WI38 (cell line): ENCODE measurements around the gene AFG3L2.
A peak's percentile ranks its signal among the peaks of the same experiment; 100 is the strongest.

Experiments
- H3K4me3 ChIP-seq: 2 replicates; pipeline ENCODE4 v1.5.1; 2011; ENCODE audit warnings: low read depth, mild to moderate bottlenecking, control low read depth, low read length
- TF ChIP-seq, protein P1 (sequence below): IDR thresholded peaks from 2 replicates; pipeline ENCODE4 v1.5.1; 2012; ENCODE audit warnings: low read depth, mild to moderate bottlenecking, control low read depth, low read length

AFG3L2 gene

DNA sequence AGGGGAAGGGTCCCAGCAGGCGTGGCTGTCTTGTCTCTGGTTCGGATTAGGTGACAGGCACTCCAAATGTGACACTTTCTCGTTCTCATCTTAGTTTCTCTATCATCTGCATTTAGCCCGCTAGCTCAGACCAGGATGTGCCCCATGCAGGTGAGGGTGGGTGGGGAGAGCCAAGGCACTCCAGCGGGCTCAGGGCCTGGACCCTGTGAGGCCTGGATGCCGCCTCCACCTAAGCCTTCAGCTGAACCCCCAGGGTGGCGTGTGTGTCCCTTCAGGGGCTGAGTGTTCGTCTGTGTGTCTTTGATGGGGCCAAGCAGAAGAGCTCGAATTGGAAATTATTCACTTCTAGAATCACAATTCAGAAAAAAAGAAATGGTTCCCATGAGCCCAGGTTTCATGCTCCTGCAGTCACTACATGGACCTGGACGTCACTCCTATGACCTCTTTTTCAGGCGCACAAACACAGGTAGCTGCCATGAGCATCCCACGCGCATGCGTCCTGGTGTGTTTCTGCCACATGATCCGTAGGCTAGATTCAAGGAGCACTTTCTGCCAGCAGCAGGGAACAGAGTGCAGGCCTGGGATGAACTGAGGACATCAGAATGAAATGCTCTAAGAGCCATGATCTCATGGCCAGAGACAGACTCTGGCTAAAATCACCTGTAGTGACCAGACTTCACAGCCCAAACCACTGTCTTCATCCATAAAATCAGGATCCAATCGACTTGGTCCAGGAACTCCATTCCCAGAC, 97.1 kb downstream of the AFG3L2 start:
- peak overlapping the region; percentile 62 for H3K4me3 ChIP-seq
- TF ChIP-seq, protein P1, sequence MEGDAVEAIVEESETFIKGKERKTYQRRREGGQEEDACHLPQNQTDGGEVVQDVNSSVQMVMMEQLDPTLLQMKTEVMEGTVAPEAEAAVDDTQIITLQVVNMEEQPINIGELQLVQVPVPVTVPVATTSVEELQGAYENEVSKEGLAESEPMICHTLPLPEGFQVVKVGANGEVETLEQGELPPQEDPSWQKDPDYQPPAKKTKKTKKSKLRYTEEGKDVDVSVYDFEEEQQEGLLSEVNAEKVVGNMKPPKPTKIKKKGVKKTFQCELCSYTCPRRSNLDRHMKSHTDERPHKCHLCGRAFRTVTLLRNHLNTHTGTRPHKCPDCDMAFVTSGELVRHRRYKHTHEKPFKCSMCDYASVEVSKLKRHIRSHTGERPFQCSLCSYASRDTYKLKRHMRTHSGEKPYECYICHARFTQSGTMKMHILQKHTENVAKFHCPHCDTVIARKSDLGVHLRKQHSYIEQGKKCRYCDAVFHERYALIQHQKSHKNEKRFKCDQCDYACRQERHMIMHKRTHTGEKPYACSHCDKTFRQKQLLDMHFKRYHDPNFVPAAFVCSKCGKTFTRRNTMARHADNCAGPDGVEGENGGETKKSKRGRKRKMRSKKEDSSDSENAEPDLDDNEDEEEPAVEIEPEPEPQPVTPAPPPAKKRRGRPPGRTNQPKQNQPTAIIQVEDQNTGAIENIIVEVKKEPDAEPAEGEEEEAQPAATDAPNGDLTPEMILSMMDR: no peak
